Right renal cortex interstitium (tissue), 3 donors: ENCODE measurements around the gene TMEM87B. TPM values are rescaled to one million over a fixed set of nuclear protein-coding genes. Genes with fewer than 3 reads are reported as not detected.
"Not testable (repeated sequence)": the region's sequence is repeated elsewhere in the genome, so short reads cannot be mapped to it uniquely, and the experiment has no call there.

Experiments
- DNase-seq, 3 donors: peaks; one replicate each; pipeline ENCODE4 v3.0.0-alpha.2; 2013; ENCODE audit warnings: low read depth in 3 of 3, low spot score in 2 of 3
- polyA plus RNA-seq, 3 donors: library from polyadenylated mRNA; unstranded; fragments of 120-200 nt; gene quantifications; one replicate each; pipeline ENCODE4 v1.2.1, GENCODE V29; 2013; ENCODE audit not compliant: insufficient read length in 3 of 3

The TMEM87B gene
- polyA plus RNA-seq, 3 donors, result 22.6 to 25.1 (median 24.6) TPM

DNA sequence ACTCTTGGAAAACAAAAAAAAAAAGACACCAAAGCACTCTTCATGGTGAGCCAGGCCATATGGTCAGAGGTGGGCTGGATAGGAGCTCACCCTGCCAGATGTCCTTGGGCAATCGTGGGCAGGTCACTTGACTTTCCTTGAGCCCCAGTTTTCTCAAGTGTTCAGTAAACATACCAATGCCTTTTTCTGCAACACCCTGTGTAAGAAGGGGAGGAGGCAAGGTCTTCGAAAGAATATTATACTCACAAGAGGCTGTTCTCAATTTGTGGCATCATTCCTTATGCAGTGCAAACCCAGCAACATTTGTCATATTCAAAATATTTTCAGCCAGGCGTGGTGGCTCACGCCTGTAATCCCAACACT, 22.9 kb upstream of the TMEM87B start:
- DNase-seq, result no peak

GRCh38 chr2:112032689-112033465, 22.2 kb upstream of the TMEM87B start:
- DNase-seq, result no peak

GRCh38 chr2:112033600-112033999, 21.5 kb upstream of the TMEM87B start:
- DNase-seq, result no peak

DNA sequence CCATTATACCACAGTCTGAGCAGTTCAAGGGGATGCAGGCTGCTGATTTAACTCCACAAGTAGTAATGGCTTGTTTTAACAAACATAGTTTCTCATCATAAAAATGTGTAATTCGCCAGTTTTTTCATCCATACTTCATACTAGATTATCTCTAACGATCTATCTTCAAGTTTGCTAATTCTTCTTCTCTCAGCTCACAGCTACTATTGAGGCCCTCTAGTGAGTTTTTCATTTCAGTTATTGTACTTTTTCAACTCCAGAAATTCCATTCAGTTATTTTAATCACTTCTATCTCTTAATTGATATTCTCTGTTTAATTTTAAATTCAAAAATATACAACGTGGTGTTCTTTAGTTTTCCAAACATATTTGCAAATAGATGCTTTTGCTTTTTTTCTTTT, 20.1 kb upstream of the TMEM87B start:
- DNase-seq, result no peak

DNA sequence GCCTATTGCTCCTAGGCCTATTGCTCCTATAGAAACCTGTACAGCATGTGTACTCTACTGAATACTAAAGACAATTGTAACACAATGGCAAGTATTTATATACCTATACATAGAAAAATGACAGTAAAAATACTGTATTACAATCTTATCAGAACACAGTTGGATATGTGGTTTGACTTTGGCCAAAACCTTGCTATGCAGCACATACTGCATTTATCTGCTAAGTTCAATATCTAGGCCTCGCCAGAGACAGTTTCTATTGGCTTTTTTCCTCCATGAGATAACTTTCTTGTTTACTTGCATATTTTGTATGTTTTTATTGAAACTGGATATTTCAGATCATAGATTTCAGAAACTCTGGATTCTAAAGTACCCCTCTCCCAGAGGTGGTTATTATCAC, 19.3 kb upstream of the TMEM87B start:
- DNase-seq, result no peak

DNA sequence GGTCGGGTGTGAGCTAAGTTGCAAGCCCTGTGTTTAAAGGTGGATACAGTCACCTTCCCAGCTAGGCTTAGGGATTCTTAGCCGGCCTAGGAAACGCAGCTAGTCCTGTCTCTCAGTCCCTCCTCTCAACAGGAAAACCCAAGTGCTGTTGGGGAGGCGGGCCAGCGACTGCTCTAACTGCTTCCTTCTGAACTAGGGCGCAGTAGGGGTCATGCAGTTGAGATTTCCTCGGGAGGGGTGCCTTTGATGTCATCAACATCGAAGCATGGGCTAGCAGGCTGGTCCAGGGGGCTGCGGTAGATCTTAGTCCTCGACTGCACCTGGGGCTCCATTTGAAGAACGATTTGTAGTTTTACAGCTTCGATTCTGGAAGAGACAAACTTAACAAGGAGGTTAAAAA, 15.5 kb upstream of the TMEM87B start:
- not testable (repeated sequence) for DNase-seq

GRCh38 chr2:112040066-112040465, 15.0 kb upstream of the TMEM87B start:
- not testable (repeated sequence) for DNase-seq

DNA sequence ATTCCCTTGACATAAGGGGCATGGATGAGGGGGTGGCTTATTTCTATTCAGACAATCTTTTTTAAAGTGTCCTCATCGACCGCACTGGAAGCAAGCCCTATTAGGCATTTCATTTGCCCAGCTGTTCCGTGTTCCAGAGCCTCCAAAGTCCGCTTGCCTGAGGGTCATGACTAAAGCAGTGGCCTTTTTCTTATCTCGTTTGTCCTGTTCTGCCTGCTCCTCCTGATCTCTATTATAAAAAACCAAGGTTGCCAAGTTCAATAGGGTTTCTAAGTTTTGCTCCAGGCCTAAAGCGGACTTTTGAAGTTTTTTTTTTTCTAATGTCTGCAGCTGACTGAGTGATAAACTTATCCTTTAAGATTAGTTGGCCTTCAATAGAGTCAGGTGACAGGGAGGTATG, 13.6 kb upstream of the TMEM87B start:
- DNase-seq, result not testable (repeated sequence)

DNA sequence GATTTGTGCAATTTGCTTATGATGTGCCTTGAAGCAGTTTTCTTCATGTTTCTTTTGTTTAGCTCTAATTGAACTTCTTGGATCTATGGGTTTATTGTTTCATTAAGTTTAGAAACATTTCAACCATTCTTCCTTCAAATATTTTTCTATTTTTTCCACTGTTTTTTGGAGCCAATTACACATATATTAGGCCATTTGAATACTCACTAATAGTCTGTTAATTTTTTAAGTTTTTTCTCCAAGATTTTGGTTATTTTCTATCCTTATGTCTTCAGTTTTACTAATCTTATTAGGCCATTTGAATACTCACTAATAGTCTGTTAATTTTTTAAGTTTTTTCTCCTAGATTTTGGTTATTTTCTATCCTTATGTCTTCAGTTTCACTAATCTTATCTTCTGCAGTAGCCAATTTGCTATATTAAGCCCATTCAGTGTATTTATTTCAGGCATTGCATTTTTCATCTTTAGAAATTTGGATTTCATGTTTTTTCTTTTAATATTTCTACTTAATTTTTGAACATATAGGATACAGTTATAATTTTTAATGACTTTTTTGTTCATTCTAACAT, 9.5 kb upstream of the TMEM87B start:
- no peak for DNase-seq

- no peak for DNase-seq
These were observed 8.8 kb upstream of the TMEM87B start for GRCh38 chr2:112046231-112046630.

GRCh38 chr2:112047537-112048235, 7.4 kb upstream of the TMEM87B start:
- DNase-seq, result no peak

DNA sequence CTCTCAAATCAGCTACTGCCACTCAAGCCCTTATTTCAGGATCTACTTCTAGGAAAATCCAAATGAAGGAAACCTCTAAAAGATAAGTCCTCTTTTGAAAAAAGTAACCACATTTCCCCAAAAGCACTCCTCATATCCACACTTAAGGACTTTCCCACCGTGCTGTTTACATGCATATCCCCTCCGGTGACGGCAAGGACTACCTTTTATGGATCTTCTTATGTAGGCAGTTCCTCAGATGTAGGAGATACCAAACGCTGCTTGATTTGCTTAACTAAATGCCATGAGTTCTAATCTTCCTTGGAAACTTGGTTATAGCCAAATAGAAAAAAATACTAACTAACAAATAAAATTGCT, 6.9 kb upstream of the TMEM87B start:
- DNase-seq, result no peak

DNA sequence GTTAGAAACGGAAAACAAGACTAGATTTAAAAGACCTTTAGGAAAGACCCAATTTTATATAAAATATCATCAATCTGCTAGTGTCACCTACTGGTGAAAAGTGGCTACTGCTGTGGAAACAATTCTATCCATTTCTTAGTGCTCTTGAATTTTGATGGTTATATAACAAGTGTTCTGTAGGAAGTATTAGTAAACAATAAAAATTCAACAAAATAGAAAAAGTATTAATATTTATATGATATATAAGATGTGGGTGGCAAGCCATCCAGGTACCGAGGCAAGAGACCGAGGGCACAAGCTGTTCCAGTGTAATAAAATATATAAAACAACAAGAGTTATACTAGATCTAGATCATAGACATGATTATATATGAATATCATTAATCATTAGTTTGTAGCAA, 6.2 kb upstream of the TMEM87B start:
- peak in 2 of 3 donors; percentile 29 to 41 for DNase-seq

DNA sequence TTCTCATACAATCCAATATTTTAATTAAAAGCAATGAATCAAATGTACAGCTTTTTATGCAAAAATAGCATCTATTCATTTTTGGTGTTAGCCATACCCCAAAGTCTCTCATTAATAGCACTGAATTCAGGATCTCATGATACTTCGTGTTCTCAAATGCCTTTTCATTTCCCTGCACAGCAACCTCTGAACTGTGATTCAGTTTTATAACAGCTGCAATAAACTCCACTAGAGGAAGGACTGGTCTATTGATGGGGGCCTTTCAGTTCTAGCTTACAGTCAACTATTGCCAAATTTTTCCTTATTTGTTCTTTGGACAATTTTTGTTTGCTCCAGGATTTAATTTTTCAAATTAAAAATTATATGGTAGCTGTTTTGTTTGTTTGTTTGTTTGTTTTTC, 4.8 kb upstream of the TMEM87B start:
- no peak for DNase-seq

- peak; percentile 83 to 93 (median 90) for DNase-seq
These were observed 887 bp upstream of the TMEM87B start for GRCh38 chr2:112053917-112054846.

GRCh38 chr2:112055730-112056625, 909 bp downstream of the TMEM87B start:
- DNase-seq, result peak in 2 of 3 donors; percentile 58 to 72

DNA sequence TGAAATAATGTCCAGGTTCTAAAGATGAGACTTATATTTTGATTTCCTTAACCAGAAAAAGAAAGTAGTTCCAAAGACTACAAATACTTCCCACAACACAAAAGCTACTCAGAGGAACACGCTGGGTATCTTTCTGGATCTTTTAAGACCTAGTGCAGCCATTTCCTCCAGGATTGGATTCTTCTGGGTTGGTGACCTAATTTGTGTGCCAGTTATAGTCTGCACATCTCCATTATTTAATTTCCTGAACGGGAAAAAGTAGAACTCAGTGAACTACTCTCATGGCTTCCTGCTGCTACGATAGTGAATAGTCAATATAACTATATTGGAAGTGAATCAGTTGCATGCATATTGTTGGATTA, 1.5 kb downstream of the TMEM87B start:
- DNase-seq, result no peak

GRCh38 chr2:112059671-112060070, 4.6 kb downstream of the TMEM87B start:
- no peak for DNase-seq

DNA sequence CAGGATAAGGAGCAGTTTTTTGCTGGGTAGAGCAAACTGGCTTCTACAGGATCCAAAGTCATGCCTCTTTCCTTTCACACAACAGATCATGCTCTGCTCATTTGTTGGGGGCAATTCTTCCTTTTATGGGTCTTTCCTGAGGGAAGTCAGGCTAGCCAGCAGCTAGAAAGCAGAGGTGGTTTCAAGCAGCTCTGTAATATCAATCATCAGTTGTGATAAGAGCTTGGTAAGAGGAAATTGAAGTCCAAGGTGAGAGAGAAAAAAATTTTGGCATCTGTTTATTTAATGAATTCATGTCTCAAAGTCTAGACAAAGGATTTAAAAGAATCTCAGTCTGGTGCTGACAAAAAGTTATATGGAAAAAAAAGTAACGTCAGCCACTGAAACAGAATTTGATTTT, 6.2 kb downstream of the TMEM87B start:
- no peak for DNase-seq

- no peak for DNase-seq
These were observed 6.8 kb downstream of the TMEM87B start for GRCh38 chr2:112061840-112062239.
